CD14-positive monocyte (primary cell): ENCODE measurements around the gene PRM2. TPM values are rescaled to one million over a fixed set of nuclear protein-coding genes. Genes with fewer than 3 reads are reported as not detected.

Experiments
- DNase-seq, 3 donors: peaks; one replicate each; pipeline ENCODE4 v3.0.0-alpha.2; 2011 to 2022
- H2AFZ ChIP-seq: 2 replicates; pipeline ENCODE4 v1.6.0; 2012; ENCODE audit warnings: mild to moderate bottlenecking, low read depth, low read length, inconsistent platforms; ENCODE audit not compliant: insufficient read depth, poor library complexity, severe bottlenecking
- H3K27ac ChIP-seq, 2 donors: 1 replicate in 1 of 2; 2 replicates in 1 of 2; pipeline ENCODE4 v1.5.1; 2012 to 2013; ENCODE audit warnings: low read length in 2 of 2, control low read depth in 1 of 2, inconsistent platforms in 1 of 2, low read depth in 1 of 2, mild to moderate bottlenecking in 1 of 2
- H3K27me3 ChIP-seq, 2 donors: one replicate each; pipeline versions ENCODE4 v1.6.0 to v1.6.1; 2011 to 2013; ENCODE audit warnings: low read length in 2 of 2; ENCODE audit not compliant: control insufficient read depth in 2 of 2, insufficient read depth in 2 of 2
- H3K36me3 ChIP-seq, 2 donors: replicated peaks in 1 of 2; 1 replicate in 1 of 2; 2 replicates in 1 of 2; pipeline versions ENCODE4 v1.5.1 to v1.6.1; 2012 to 2013; ENCODE audit warnings: low read length in 2 of 2, control low read depth in 1 of 2, inconsistent platforms in 1 of 2, mild to moderate bottlenecking in 1 of 2; ENCODE audit not compliant: insufficient read depth in 2 of 2, control insufficient read depth in 1 of 2
- H3K4me1 ChIP-seq, 2 donors: 1 replicate in 1 of 2; 2 replicates in 1 of 2; pipeline versions ENCODE4 v1.5.1 to v1.6.1; 2012 to 2013; ENCODE audit warnings: low read length in 2 of 2, control low read depth in 1 of 2, inconsistent platforms in 1 of 2, mild to moderate bottlenecking in 1 of 2, moderate library complexity in 1 of 2; ENCODE audit not compliant: insufficient read depth in 2 of 2, control insufficient read depth in 1 of 2
- H3K4me2 ChIP-seq: replicated peaks from 2 replicates; pipeline ENCODE3; 2012; ENCODE audit warnings: low read length, moderate library complexity, mild to moderate bottlenecking; ENCODE audit not compliant: poor library complexity, severe bottlenecking; ENCODE audit errors: extremely low read depth
- H3K4me3 ChIP-seq, 3 experiments: fragments of 200-600 bp in 1 of 3; sonication (generic) in 1 of 3; replicated peaks in 1 of 3; 1 replicate in 2 of 3; 2 replicates in 1 of 3; pipeline ENCODE4 v1.5.1; 2011 to 2013; ENCODE audit warnings: low read length in 3 of 3, mild to moderate bottlenecking in 3 of 3, control low read depth in 2 of 3, low read depth in 2 of 3, inconsistent platforms in 1 of 3, moderate library complexity in 1 of 3
- H3K79me2 ChIP-seq: 2 replicates; pipeline ENCODE4 v1.6.0; 2012; ENCODE audit warnings: mild to moderate bottlenecking, control low read depth, inconsistent platforms, low read length, moderate library complexity; ENCODE audit not compliant: insufficient read depth
- H3K9ac ChIP-seq: 2 replicates; pipeline ENCODE4 v1.6.0; 2017; ENCODE audit warnings: low read length, mild to moderate bottlenecking; ENCODE audit not compliant: insufficient read depth, poor library complexity, severe bottlenecking
- H3K9me3 ChIP-seq, 2 donors: replicated peaks in 1 of 2; 1 replicate in 1 of 2; 2 replicates in 1 of 2; pipeline versions ENCODE4 v1.5.1 to v1.6.1; 2012 to 2013; ENCODE audit warnings: low read length in 2 of 2, control low read depth in 1 of 2; ENCODE audit not compliant: control insufficient read depth in 1 of 2, insufficient read depth in 1 of 2
- H4K20me1 ChIP-seq: 2 replicates; pipeline ENCODE4 v1.6.0; 2012; ENCODE audit warnings: mild to moderate bottlenecking, low read length, control low read depth, moderate library complexity; ENCODE audit not compliant: insufficient read depth
- H3K27ac Mint-ChIP-seq, 7 donors: one replicate each; pipeline ENCODE4 v1.8.0; 2020; ENCODE audit warnings: mild to moderate bottlenecking in 7 of 7, mixed read lengths in 7 of 7, moderate library complexity in 6 of 7, inconsistent platforms in 2 of 7
- H3K27me3 Mint-ChIP-seq, 3 donors: one replicate each; pipeline ENCODE4 v1.8.0; 2021 to 2022; ENCODE audit warnings: low read depth in 3 of 3, mild to moderate bottlenecking in 3 of 3, mixed read lengths in 3 of 3, moderate library complexity in 3 of 3, inconsistent platforms in 1 of 3
- H3K36me3 Mint-ChIP-seq, 2 donors: one replicate each; pipeline ENCODE4 v1.8.0; 2020; ENCODE audit warnings: mixed read lengths in 2 of 2, inconsistent platforms in 1 of 2, mild to moderate bottlenecking in 1 of 2
- H3K4me1 Mint-ChIP-seq: one replicate; pipeline ENCODE4 v1.8.0; 2020; ENCODE audit warnings: mild to moderate bottlenecking, mixed read lengths
- H3K4me3 Mint-ChIP-seq, 2 donors: one replicate each; pipeline ENCODE4 v1.8.0; 2020; ENCODE audit warnings: mild to moderate bottlenecking in 2 of 2, mixed read lengths in 2 of 2, moderate library complexity in 1 of 2
- H3K9me3 Mint-ChIP-seq, 7 donors: one replicate each; pipeline ENCODE4 v1.8.0; 2020 to 2022; ENCODE audit warnings: mixed read lengths in 7 of 7, mild to moderate bottlenecking in 6 of 7, moderate library complexity in 6 of 7, inconsistent platforms in 2 of 7
- WGBS: methylation state at CpG from one replicate; pipeline ENCODE4 v1.1.5; 2013; ENCODE audit warnings: missing lambda C conversion rate; ENCODE audit not compliant: insufficient coverage; 5-methylcytosine and 5-hydroxymethylcytosine counted together
- intact Hi-C, 2 donors: fragments of 100-400 bp; cut with micrococcal nuclease; formaldehyde crosslinking; loops; one replicate each; pipeline versions ENCODE4 v1.15.0 to v1.15.1; 2023
- polyA plus RNA-seq, 3 donors: library from polyadenylated mRNA; depleted of rRNA in 1 of 3; unstranded in 2 of 3; stranded (reverse) in 1 of 3; fragments of 300-500 nt in 2 of 3; fragments of >200 nt in 1 of 3; fragmentation: Illumina TruSeq in 2 of 3; gene quantifications; 1 replicate in 2 of 3; 2 replicates in 1 of 3; pipeline ENCODE4 v1.2.3, GENCODE V29; 2012 to 2021
- TF ChIP-seq, protein P1 (sequence below): fragments of 200-600 bp; IDR thresholded peaks from one replicate; pipeline ENCODE4 v1.8.0; 2022; ENCODE audit warnings: antibody characterized with exemption, mild to moderate bottlenecking

Gene PRM2
- polyA plus RNA-seq, 3 donors = not detected

DNA sequence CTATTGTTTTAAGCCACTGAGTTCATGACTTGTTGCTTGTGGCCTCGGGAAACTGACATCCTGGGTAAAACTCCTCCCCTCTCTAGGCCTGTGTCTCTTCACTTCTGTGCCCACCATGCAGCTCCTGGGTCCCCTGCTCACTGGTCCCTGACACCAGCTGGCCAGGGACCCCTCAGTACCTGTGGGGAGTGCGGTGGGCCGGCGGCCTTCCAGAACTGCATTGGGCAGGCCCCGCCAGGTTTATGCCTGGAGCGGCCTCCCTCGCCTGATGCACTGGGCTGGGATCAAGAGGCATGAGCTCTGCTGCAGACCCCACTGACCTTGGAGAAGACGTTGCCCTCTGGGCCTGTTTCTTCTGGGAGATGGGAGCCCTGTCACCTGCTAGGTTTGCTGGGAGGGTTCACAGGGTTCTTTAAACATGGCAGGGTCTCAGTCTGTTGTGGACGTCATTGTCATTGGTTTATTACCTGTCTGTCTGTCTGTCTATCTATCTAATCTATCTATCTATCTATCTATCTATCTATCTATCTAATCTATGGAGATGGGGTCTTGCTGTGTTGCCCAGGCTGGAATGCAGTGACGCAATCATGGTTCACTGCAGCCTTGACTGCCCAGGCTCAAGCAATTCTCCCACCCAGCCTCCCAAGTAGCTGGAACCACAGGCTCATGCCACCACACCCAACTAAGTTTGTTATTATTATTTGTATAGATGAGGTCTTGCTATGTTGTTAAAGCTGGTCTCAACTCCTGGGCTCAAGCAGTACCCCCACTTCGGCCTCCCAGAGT, 47.5 kb upstream of the PRM2 start:
- no peak overlapping the region for H3K4me3 ChIP-seq
- no peak overlapping the region for H3K4me2 ChIP-seq
- no peaks in the 10 kb centered on the region for H4K20me1 ChIP-seq
- no peak overlapping the region for H3K27ac ChIP-seq
- peaks cover 37% of the 10 kb centered on the region for H3K4me1 Mint-ChIP-seq
- H3K9me3 Mint-ChIP-seq = peaks cover 0 to 6% (median 3%) of the 10 kb centered on the region in 7 donors
- H2AFZ ChIP-seq = no peak overlapping the region
- H3K27ac Mint-ChIP-seq = no peak overlapping the region
- DNase-seq = no peak
- no peaks in the 10 kb centered on the region for H3K9me3 ChIP-seq
- H3K79me2 ChIP-seq = no peaks in the 10 kb centered on the region
- no peak overlapping the region for H3K9ac ChIP-seq
- WGBS = 95% methylated on average over 5 of the region's 11 CpGs
- TF ChIP-seq, protein P1, sequence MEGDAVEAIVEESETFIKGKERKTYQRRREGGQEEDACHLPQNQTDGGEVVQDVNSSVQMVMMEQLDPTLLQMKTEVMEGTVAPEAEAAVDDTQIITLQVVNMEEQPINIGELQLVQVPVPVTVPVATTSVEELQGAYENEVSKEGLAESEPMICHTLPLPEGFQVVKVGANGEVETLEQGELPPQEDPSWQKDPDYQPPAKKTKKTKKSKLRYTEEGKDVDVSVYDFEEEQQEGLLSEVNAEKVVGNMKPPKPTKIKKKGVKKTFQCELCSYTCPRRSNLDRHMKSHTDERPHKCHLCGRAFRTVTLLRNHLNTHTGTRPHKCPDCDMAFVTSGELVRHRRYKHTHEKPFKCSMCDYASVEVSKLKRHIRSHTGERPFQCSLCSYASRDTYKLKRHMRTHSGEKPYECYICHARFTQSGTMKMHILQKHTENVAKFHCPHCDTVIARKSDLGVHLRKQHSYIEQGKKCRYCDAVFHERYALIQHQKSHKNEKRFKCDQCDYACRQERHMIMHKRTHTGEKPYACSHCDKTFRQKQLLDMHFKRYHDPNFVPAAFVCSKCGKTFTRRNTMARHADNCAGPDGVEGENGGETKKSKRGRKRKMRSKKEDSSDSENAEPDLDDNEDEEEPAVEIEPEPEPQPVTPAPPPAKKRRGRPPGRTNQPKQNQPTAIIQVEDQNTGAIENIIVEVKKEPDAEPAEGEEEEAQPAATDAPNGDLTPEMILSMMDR = no peak
- H3K4me1 ChIP-seq = peaks cover 30 to 38% of the 10 kb centered on the region in 2 donors
- H3K36me3 ChIP-seq = no peaks in the 10 kb centered on the region
- no peaks in the 10 kb centered on the region for H3K27me3 ChIP-seq
- no peak overlapping the region for H3K4me3 Mint-ChIP-seq
- intact Hi-C loops = no loop called here
- peaks cover 8 to 41% (median 17%) of the 10 kb centered on the region in 3 donors for H3K27me3 Mint-ChIP-seq
- peaks cover 5 to 13% of the 10 kb centered on the region in 2 donors for H3K36me3 Mint-ChIP-seq

DNA sequence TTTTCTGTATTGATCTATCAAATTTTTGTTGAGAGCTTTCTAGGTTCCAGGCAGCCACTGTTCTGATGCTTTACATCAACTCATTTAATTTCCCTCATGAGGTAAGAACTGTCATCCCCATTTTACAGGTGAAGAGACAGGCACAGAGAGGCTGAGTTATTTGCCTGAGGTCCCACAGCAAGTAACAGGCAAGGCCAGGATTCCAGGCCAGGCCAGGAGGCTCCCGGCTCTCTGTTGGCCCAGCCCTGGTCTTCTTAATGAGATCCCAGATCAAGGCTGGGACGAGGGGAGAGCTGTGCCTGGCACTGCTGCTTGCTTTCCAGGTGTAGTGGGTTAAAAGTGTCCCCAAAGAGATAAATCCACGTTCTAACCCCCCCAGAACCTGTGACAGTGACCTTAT, 46.5 kb upstream of the PRM2 start:
- Mint-ChIP-seq H3K36me3 (peaks cover under 1 to 11% of the 10 kb centered on the region in 2 donors), H3K4me3 (no peak overlapping the region), H3K27ac (no peak overlapping the region), H3K9me3 (peaks cover 0 to 7% (median 3%) of the 10 kb centered on the region in 7 donors), H3K4me1 (peaks cover 28% of the 10 kb centered on the region), H3K27me3 (peaks cover 8 to 42% (median 17%) of the 10 kb centered on the region in 3 donors)
- no peaks in the 10 kb centered on the region for H3K79me2 ChIP-seq
- no peak overlapping the region for H3K9ac ChIP-seq
- H3K27me3 ChIP-seq = no peaks in the 10 kb centered on the region
- H3K4me3 ChIP-seq = no peak overlapping the region
- H3K36me3 ChIP-seq = no peaks in the 10 kb centered on the region
- no peaks in the 10 kb centered on the region for H3K9me3 ChIP-seq
- H3K4me1 ChIP-seq = peaks cover 20 to 28% of the 10 kb centered on the region in 2 donors
- TF ChIP-seq, protein P1 = no peak
- H4K20me1 ChIP-seq = no peaks in the 10 kb centered on the region
- no peak overlapping the region for H3K27ac ChIP-seq
- WGBS = no CpG with 5 or more reads among the region's 3 CpGs
- DNase-seq = no peak
- intact Hi-C loops = no loop called here
- H2AFZ ChIP-seq = no peak overlapping the region
- no peak overlapping the region for H3K4me2 ChIP-seq
